ENCODE results near the gene GPNMB.

DNA sequence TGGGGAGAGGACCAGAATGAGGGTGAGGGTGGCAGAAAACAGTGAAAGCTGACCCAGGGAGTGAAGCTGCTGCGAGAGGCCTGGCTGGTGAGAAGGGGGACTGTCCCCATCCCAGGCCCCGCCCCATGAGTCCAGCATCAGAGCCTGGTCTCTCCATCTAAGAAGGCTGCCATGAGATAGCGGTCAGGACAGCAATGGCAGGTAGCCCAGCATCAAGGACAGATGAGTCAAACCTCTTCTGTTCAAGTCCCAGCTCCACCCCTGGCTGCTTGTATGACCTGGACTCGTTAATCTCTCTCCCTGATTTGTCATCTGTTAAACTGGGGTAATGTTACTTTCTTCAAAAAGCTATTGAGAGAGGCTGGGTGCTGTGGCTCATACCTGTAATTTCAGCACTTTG is 22.2 kb downstream of the GPNMB start:
- TF ChIP-seq GATA2 (IDR thresholded peaks at IDR 0.05; ENCODE audit: low read depth, low read length) (no peak), GATA3 (IDR thresholded peaks at IDR 0.05; ENCODE audit: low read depth, low read length) (no peak)
